ENCODE results near the gene CCDC33.
A peak's percentile ranks its signal among the peaks of the same experiment; 100 is the strongest.

DNA sequence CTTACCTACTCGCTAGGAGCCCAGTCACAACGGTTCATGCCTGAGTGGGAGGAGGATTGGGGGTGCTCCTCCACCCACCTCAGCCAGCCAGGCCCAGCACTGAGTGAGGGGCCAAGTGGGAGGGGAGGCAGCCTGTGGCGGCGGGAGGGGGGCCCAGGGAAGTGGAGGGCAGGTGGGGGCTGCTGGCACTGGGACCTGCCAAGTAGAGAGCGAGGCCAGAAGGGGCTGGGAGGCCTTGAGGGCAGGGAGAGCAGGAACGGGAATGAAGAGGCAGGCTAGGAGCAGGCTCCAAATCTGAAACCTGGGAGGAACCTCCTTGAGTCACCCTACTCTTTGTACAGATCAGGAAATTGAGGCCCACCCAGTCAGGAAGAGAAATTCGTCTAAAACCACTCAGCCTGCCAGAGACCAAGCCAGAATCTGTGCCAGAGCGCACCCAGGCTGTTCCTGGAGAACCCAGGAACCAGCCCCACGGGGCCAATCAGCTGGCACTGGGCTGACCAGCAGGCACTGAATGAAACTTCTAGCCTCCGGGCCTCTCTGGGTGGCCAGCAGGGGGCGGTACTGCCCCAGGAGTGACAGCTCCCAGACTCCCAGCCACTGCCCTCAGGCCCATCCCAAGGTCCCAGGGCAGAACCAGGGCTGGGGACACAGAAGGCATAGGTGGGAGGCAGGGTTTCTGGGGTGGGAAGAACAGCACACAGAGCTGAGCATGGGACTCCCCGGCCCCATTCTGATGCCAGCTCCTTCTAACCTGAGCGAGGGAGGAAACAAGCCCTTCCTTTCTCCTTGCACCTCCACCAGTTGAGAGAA lies 146.1 kb downstream of the CCDC33 start:
- TF ChIP-seq EZH2phosphoT487 (IDR thresholded peaks at IDR 0.05; ENCODE audit: low read depth) (no peak), CTCF (IDR thresholded peaks at IDR 0.05; ENCODE audit: low read depth, low read length) (peak; percentile 99)

All from OCI-LY3 (cell line).